ENCODE measurements around the gene PRRC1.

- TF ChIP-seq REST (IDR thresholded peaks at IDR 0.05; ENCODE audit: low read depth): no peak
- TF ChIP-seq SIN3A (IDR thresholded peaks at IDR 0.05; ENCODE audit: low read depth): no peak
- no peak for TF ChIP-seq CTCF (IDR thresholded peaks at IDR 0.05 in 2 of 3, conservative IDR thresholded peaks at IDR 0.05 in 1 of 3; ENCODE audit: borderline replicate concordance in 1 of 3, insufficient read depth in 1 of 3, low read depth in 2 of 3, low read length in 2 of 3)
- TF ChIP-seq EZH2 (IDR thresholded peaks at IDR 0.05): no peak
- no peak for TF ChIP-seq ZNF274 (IDR thresholded peaks at IDR 0.05; ENCODE audit: low read depth, low read length)
- no peak for TF ChIP-seq YY1 (IDR thresholded peaks at IDR 0.05; ENCODE audit: extremely low read depth, insufficient replicate concordance, low read depth, low read length)
Measured at GRCh38 chr5:127519527-127519926, 2.1 kb downstream of the PRRC1 start.

All from HCT116 (cell line).